Esophagus squamous epithelium (tissue), 5 donors: ENCODE results near the gene SLC43A2. TPM values are rescaled to one million over a fixed set of nuclear protein-coding genes. Genes with fewer than 3 reads are reported as not detected.

ENCODE experiments used
- DNase-seq: peaks from one replicate; lab custom pipeline; 2025; lab: John Stamatoyannopoulos, UW
- H3K27ac ChIP-seq, 4 donors: fragments of 200-600 bp; sonication (generic); one replicate each; pipeline ENCODE4 v1.5.1; 2016 to 2019; ENCODE audit warnings: mild to moderate bottlenecking in 1 of 4
- H3K27me3 ChIP-seq, 4 donors: fragments of 200-600 bp; sonication (generic); 1 replicate in 3 of 4; 2 replicates in 1 of 4; pipeline versions ENCODE4 v1.5.1 to v1.6.0; 2017 to 2021; ENCODE audit warnings: antibody characterized with exemption in 1 of 4
- H3K36me3 ChIP-seq, 3 donors: fragments of 200-600 bp; sonication (generic); one replicate each; pipeline ENCODE4 v1.5.1; 2016 to 2019
- H3K4me1 ChIP-seq, 3 donors: fragments of 200-600 bp; sonication (generic); one replicate each; pipeline ENCODE4 v1.5.1; 2017 to 2019
- H3K4me3 ChIP-seq, 4 donors: fragments of 200-600 bp; sonication (generic); 1 replicate in 3 of 4; 2 replicates in 1 of 4; pipeline ENCODE4 v1.5.1; 2016 to 2019; ENCODE audit warnings: mild to moderate bottlenecking in 2 of 4, moderate library complexity in 1 of 4
- H3K9me3 ChIP-seq, 3 donors: fragments of 200-600 bp; sonication (generic); one replicate each; pipeline ENCODE4 v1.5.1; 2016 to 2019
- CTCF ChIP-seq, 6 experiments: fragments of 450-650 bp in 4 of 6; fragments of 200-600 bp in 2 of 6; sonication (generic) in 2 of 6; IDR thresholded peaks; one replicate each; pipeline ENCODE4 v1.5.1; 2016 to 2019; ENCODE audit warnings: antibody characterized with exemption in 6 of 6, mild to moderate bottlenecking in 4 of 6, moderate library complexity in 4 of 6
- POLR2A ChIP-seq, 4 donors: fragments of 450-650 bp; IDR thresholded peaks; one replicate each; pipeline ENCODE4 v1.6.1; 2017; ENCODE audit warnings: antibody characterized with exemption in 4 of 4, mild to moderate bottlenecking in 4 of 4, moderate library complexity in 3 of 4
- WGBS, 2 donors: methylation state at CpG; one replicate each; pipeline ENCODE4 v1.1.5; 2018; 5-methylcytosine and 5-hydroxymethylcytosine counted together
- intact Hi-C: fragments of 100-400 bp; cut with DNase I; formaldehyde crosslinking; loops from one replicate; pipeline ENCODE4 v1.15.0; 2022
- total RNA-seq, 4 donors: library from RNA; depleted of rRNA; stranded (reverse); fragments of >200 nt; gene quantifications; one replicate each; pipeline ENCODE4 v1.1.0, GENCODE V29; 2016
- donor health status: DM: yes; HTN: yes; CAD: no.

Gene SLC43A2
- total RNA-seq, 4 donors from 2014 or later = 2.5 to 12.4 (median 5.3) TPM

DNA sequence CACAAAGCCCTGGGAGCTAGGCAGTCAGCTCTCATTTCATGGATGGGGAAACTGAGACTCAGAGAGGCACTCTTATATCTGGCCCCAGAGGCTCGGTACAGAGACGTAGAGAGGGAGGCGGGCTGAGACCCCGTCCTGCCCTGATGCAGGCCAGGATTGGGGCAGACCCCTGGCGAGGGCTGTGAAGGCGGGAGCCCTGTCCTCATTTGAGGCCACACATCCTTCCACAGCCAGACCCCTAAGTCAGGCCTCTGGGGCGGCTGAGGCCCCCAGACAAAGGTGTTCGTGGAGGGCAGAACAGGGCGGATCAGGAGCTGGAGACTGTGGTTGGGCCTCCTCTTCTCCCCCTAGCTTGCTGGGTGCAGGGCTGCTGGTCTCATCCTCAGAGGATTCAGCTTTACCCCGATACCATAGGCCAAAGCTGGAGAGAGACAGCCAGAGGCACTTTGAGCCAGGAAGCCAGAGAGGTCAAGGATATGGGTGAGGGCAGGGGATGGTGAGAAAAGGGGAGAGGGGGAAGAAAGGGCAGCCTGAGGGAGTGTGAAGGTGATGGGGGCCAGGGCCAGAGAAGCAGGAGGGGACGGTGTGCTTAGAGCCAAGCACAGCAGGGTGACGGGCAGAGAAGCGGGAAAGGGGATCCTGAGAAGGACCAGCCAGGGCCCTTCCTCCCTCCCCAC is 17.7 kb upstream of the SLC43A2 start:
- no peaks in the 10 kb centered on the region for H3K27me3 ChIP-seq
- H3K36me3 ChIP-seq = peaks cover 8 to 21% (median 9%) of the 10 kb centered on the region in 3 donors
- WGBS, 2 donors = 80 to 82% methylated on average over 8 to 9 of the region's 13 CpGs
- intact Hi-C loops = no loop called here
- TF ChIP-seq POLR2A (IDR thresholded peaks at IDR 0.05) = no peak
- TF ChIP-seq CTCF (IDR thresholded peaks at IDR 0.05) = no peak
- no peak for DNase-seq
- peaks cover 38 to 78% (median 42%) of the 10 kb centered on the region in 3 donors for H3K4me1 ChIP-seq
- H3K9me3 ChIP-seq = no peaks in the 10 kb centered on the region
- H3K4me3 ChIP-seq = peak overlapping the region in 1 of 4 donors; percentile 74
- peak overlapping the region in 3 of 4 donors; percentile 61 to 87 (median 80) for H3K27ac ChIP-seq

DNA sequence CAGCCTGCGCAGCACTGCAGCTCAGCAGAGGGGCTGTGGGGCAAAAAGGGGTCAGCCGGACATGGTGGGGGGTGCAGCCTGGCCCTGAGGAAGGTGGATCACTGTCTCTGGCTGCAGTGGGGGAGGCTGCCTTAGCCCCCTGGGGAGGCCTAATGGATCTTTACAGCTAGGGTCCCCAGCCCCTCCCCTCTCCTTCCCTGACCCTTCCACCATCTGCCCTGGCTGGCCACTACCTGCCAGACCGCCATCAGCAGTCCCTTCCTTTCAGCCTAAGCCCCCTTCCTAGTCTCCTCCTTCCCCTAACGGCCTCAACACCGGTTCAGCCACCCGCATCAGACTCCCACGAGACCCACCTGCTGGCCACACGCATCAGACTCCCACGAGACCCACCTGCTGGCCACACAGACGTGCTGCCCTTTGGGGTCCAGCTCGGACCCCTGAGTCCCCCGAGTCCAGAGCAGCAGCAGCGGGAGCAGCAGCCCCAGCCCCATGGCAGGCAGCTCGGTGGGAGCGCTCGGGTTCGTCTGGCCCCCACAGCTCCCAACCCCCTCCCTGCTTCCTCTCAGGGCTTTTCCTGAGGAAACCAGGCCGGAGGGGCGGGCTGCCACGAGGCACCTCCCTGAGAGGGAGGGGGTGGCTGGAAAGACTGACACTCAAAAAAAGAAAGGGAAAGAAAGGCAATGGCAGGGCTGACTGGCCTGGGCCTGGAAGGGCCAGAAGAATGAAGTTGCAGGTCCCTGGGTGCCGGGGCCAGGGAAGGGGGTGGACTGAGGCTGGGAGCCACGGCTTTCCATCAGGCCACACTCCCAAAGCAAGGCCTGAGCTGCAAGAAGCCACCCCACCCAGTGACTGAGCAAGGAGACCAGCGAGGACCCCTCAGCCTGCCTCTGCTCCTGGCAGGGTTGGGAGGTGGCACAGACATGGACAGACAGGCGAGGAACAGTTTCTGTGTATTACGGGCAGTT is 16.9 kb upstream of the SLC43A2 start, which contains the start of gene SCARF1:
Gene SCARF1 (minus strand): TSS at position 526 of the 965 bp plus-strand sequence. CDS start 35 bp downstream, at position 491.
- Histone ChIP-seq H3K9me3 (no peaks in the 10 kb centered on the region), H3K27ac (peak within 1 kb of the TSS; percentile 56 to 87 (median 70)), H3K4me3 (peak within 1 kb of the TSS; percentile 9 to 74 (median 44)), H3K27me3 (no peaks in the 10 kb centered on the region), H3K4me1 (peaks cover 32 to 74% (median 35%) of the 10 kb centered on the region in 3 donors), H3K36me3 (peaks cover 0 to 12% (median under 1%) of the 10 kb centered on the region in 3 donors)
- intact Hi-C loops = no loop called here
- 63 to 75% methylated on average over 6 to 11 of the region's 25 CpGs for WGBS, 2 donors
- TF ChIP-seq POLR2A (IDR thresholded peaks at IDR 0.05) = peak in 2 of 4 donors; percentile 37 to 38
- TF ChIP-seq CTCF (IDR thresholded peaks at IDR 0.05) = no peak
- DNase-seq = no peak

DNA sequence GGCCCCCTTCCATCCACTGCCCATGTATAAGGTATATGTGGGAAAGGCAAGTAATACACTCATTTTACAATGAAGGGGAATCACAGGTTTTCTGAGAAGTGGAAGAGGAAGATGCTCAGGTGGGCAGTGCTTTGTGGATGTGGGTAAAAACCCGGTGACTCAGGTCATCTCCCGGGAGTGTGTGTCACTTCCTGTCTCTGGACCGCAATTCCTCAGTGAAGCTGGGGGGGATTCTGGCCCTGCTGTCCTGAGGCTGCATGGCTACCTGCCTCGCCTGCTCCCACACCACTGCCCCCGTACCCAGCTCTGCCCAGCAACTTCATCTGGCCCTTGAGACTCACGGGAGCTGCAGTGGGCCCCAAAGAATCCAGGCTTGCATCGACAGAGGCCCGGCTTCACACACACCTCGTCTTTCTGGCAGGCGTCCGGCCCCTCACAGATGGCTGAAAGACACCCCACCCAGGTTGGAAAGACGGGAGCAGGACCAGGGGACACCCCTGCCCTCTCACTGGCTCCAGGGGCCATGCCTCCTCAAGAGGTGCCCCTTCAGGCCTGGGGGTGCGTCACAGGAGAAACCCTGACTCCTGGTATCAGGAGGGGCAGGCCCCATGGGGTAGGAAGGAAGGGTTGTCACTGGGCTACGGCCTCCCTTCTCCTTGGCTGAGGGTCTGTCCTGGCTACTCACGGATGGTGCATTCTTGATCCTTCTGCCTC is 16.0 kb upstream of the SLC43A2 start:
- 39 to 60% methylated on average over 7 to 13 of the region's 15 CpGs for WGBS, 2 donors
- Histone ChIP-seq H3K9me3 (no peaks in the 10 kb centered on the region), H3K27ac (peak overlapping the region; percentile 56 to 87 (median 70)), H3K27me3 (no peaks in the 10 kb centered on the region), H3K4me1 (peaks cover 24 to 73% (median 30%) of the 10 kb centered on the region in 3 donors), H3K36me3 (peaks cover 0 to 8% (median 0%) of the 10 kb centered on the region in 3 donors), H3K4me3 (peak overlapping the region; percentile 9 to 74 (median 44))
- TF ChIP-seq POLR2A (IDR thresholded peaks at IDR 0.05) = no peak
- TF ChIP-seq CTCF (IDR thresholded peaks at IDR 0.05) = no peak
- no peak for DNase-seq
- intact Hi-C loops = no loop called here

GRCh38 chr17:1643999-1644492 is 15.4 kb upstream of the SLC43A2 start:
- Histone ChIP-seq H3K9me3 (no peaks in the 10 kb centered on the region), H3K4me1 (peaks cover 23 to 68% (median 30%) of the 10 kb centered on the region in 3 donors), H3K4me3 (peak overlapping the region; percentile 26 to 74 (median 48)), H3K27me3 (no peaks in the 10 kb centered on the region), H3K27ac (peak overlapping the region; percentile 3 to 87 (median 70)), H3K36me3 (peaks cover 0 to 8% (median 0%) of the 10 kb centered on the region in 3 donors)
- 6% methylated on average over 3 of the region's 13 CpGs; no CpG with 5 or more reads in 1 of the 2 donors for WGBS, 2 donors
- DNase-seq = no peak
- intact Hi-C loops = no loop called here
- TF ChIP-seq CTCF (IDR thresholded peaks at IDR 0.05) (no peak), POLR2A (IDR thresholded peaks at IDR 0.05) (no peak)
